PC-9 (cell line): ENCODE measurements around the gene ZFPL1.

ENCODE experiments used
- EZH2 ChIP-seq: fragments of 200-600 bp; sonication (generic); IDR thresholded peaks from 2 replicates; pipeline ENCODE4 v1.8.0; 2017; ENCODE audit warnings: antibody characterized with exemption, low read depth
- TF ChIP-seq, protein P1 (sequence below): fragments of 200-600 bp; sonication (generic); conservative IDR thresholded peaks from 2 replicates; pipeline ENCODE4 v1.6.1; 2017; ENCODE audit warnings: mixed run types, antibody characterized with exemption, mild to moderate bottlenecking, moderate library complexity

DNA sequence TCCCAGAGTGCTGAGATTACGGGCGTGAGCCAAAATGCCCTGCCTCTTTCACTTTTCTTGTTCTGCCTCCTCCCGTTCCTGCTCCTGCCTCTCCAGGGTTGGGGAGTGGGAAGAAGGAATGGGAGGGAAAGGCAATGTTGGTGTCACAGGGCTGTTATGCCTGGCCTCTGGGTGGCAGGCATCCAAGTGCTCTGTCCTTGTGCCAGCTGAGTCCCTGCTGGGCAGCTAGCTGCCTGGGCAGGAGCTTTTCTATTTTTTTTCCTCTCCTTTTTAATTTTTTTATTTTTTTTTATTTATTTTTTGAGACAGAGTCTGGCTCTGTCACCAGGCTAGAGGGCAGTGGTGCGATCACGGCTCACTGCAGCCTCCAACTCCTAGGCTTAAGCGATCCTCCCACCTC, 47.1 kb upstream of the ZFPL1 start:
- TF ChIP-seq, protein P1, sequence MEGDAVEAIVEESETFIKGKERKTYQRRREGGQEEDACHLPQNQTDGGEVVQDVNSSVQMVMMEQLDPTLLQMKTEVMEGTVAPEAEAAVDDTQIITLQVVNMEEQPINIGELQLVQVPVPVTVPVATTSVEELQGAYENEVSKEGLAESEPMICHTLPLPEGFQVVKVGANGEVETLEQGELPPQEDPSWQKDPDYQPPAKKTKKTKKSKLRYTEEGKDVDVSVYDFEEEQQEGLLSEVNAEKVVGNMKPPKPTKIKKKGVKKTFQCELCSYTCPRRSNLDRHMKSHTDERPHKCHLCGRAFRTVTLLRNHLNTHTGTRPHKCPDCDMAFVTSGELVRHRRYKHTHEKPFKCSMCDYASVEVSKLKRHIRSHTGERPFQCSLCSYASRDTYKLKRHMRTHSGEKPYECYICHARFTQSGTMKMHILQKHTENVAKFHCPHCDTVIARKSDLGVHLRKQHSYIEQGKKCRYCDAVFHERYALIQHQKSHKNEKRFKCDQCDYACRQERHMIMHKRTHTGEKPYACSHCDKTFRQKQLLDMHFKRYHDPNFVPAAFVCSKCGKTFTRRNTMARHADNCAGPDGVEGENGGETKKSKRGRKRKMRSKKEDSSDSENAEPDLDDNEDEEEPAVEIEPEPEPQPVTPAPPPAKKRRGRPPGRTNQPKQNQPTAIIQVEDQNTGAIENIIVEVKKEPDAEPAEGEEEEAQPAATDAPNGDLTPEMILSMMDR: no peak
- no peak for TF ChIP-seq EZH2
